MM.1S (cell line): ENCODE results near the gene PPM1M.

Source experiments
- DNase-seq: peaks from one replicate; pipeline ENCODE4 v3.0.0-alpha.2; 2015
- H2AFZ ChIP-seq: fragments of 300-600 bp; sonication (generic); 2 replicates; pipeline ENCODE4 v1.6.0; 2016; ENCODE audit warnings: antibody characterized with exemption, low read length
- H3F3A ChIP-seq: fragments of 300-600 bp; sonication (generic); 2 replicates; pipeline ENCODE4 v1.6.1; 2016; ENCODE audit warnings: mild to moderate bottlenecking, antibody characterized with exemption, low read length, moderate library complexity, mixed read lengths; ENCODE audit not compliant: insufficient read depth
- H3K27ac ChIP-seq: fragments of 300-600 bp; sonication (generic); 2 replicates; pipeline ENCODE4 v1.5.1; 2016; ENCODE audit warnings: mild to moderate bottlenecking, low read length
- H3K27me3 ChIP-seq: fragments of 300-600 bp; sonication (generic); replicated peaks from 2 replicates; pipeline ENCODE4 v1.6.0; 2016; ENCODE audit warnings: low read length; ENCODE audit not compliant: insufficient read depth
- H3K36me3 ChIP-seq: fragments of 300-600 bp; sonication (generic); replicated peaks from 2 replicates; pipeline ENCODE4 v1.6.1; 2016; ENCODE audit warnings: mild to moderate bottlenecking, low read length, mixed read lengths; ENCODE audit not compliant: insufficient read depth
- H3K4me1 ChIP-seq: fragments of 300-600 bp; sonication (generic); 2 replicates; pipeline ENCODE4 v1.6.1; 2016; ENCODE audit warnings: low read length, mixed read lengths
- H3K4me2 ChIP-seq: fragments of 300-600 bp; sonication (generic); 2 replicates; pipeline ENCODE4 v1.6.0; 2016; ENCODE audit warnings: low read depth, low read length
- H3K4me3 ChIP-seq: fragments of 300-600 bp; sonication (generic); 2 replicates; pipeline ENCODE4 v1.5.1; 2016; ENCODE audit warnings: low read length, mixed read lengths
- H3K79me2 ChIP-seq: fragments of 300-600 bp; sonication (generic); 2 replicates; pipeline ENCODE4 v1.6.1; 2016; ENCODE audit warnings: mixed run types, low read length, mixed read lengths
- H3K9ac ChIP-seq: fragments of 300-600 bp; sonication (generic); 2 replicates; pipeline ENCODE4 v1.6.1; 2016; ENCODE audit warnings: low read length, mixed read lengths
- H3K9me2 ChIP-seq: fragments of 300-600 bp; sonication (generic); replicated peaks from 2 replicates; pipeline ENCODE4 v1.6.1; 2016; ENCODE audit warnings: mild to moderate bottlenecking, low read length, mixed read lengths; ENCODE audit not compliant: insufficient read depth
- H3K9me3 ChIP-seq: fragments of 300-600 bp; sonication (generic); replicated peaks from 2 replicates; pipeline ENCODE4 v1.6.1; 2016; ENCODE audit warnings: mild to moderate bottlenecking, low read length, mixed read lengths; ENCODE audit not compliant: insufficient read depth
- H4K20me1 ChIP-seq: fragments of 300-600 bp; sonication (generic); 2 replicates; pipeline ENCODE4 v1.6.1; 2016; ENCODE audit warnings: mild to moderate bottlenecking, low read length, moderate library complexity, mixed read lengths; ENCODE audit not compliant: insufficient read depth
- CTCF ChIP-seq: fragments of 300-600 bp; sonication (generic); IDR thresholded peaks from 2 replicates; pipeline ENCODE4 v1.5.1; 2016; ENCODE audit warnings: antibody characterized with exemption, low read length, mixed read lengths
- EZH2 ChIP-seq: fragments of 300-600 bp; sonication (generic); optimal IDR thresholded peaks from 2 replicates; pipeline ENCODE3; 2017; ENCODE audit warnings: low read depth, mild to moderate bottlenecking, antibody characterized with exemption, low read length, mixed read lengths
- EZH2phosphoT487 ChIP-seq: fragments of 300-600 bp; sonication (generic); IDR thresholded peaks from 2 replicates; pipeline ENCODE4 v1.6.1; 2018; ENCODE audit warnings: antibody characterized with exemption, low read length

PPM1M gene

GRCh38 chr3:52218454-52218853 lies 27.1 kb upstream of the PPM1M start:
- Histone ChIP-seq H3K9me3 (no peaks in the 10 kb centered on the region), H3K9ac (no peak overlapping the region), H3K27ac (no peak overlapping the region), H3K4me1 (peaks cover 8% of the 10 kb centered on the region; the same call in 1 of the 2 replicates), H3K4me2 (no peak overlapping the region), H3K9me2 (no peaks in the 10 kb centered on the region), H3F3A (no peaks in the 10 kb centered on the region), H3K79me2 (no peaks in the 10 kb centered on the region), H3K27me3 (no peaks in the 10 kb centered on the region), H4K20me1 (no peaks in the 10 kb centered on the region), H3K36me3 (no peaks in the 10 kb centered on the region), H3K4me3 (no peak overlapping the region), H2AFZ (no peak overlapping the region)
- no peak for TF ChIP-seq CTCF
- no peak for TF ChIP-seq EZH2
- TF ChIP-seq EZH2phosphoT487, result no peak
- no peak for DNase-seq

GRCh38 chr3:52218937-52219650 lies 26.5 kb upstream of the PPM1M start:
- no peak overlapping the region for H3K27ac ChIP-seq
- H3K79me2 ChIP-seq, result no peaks in the 10 kb centered on the region
- no peaks in the 10 kb centered on the region for H3K9me2 ChIP-seq
- H3K36me3 ChIP-seq, result no peaks in the 10 kb centered on the region
- H4K20me1 ChIP-seq, result no peaks in the 10 kb centered on the region
- H3K27me3 ChIP-seq, result no peaks in the 10 kb centered on the region
- H3K9ac ChIP-seq, result no peak overlapping the region
- H3K4me2 ChIP-seq, result no peak overlapping the region
- H3F3A ChIP-seq, result no peaks in the 10 kb centered on the region
- H2AFZ ChIP-seq, result no peak overlapping the region
- no peak for DNase-seq
- TF ChIP-seq EZH2, result no peak
- no peak for TF ChIP-seq EZH2phosphoT487
- no peak for TF ChIP-seq CTCF
- H3K4me1 ChIP-seq, result peaks cover 8% of the 10 kb centered on the region; the same call in 1 of the 2 replicates
- H3K4me3 ChIP-seq, result no peak overlapping the region
- H3K9me3 ChIP-seq, result no peaks in the 10 kb centered on the region

- H3K36me3 ChIP-seq, result no peaks in the 10 kb centered on the region
- no peaks in the 10 kb centered on the region for H3K79me2 ChIP-seq
- H3K27ac ChIP-seq, result no peak overlapping the region
- no peaks in the 10 kb centered on the region for H3K27me3 ChIP-seq
- H3K9ac ChIP-seq, result no peak overlapping the region
- no peaks in the 10 kb centered on the region for H4K20me1 ChIP-seq
- peaks cover 2% of the 10 kb centered on the region; the same call in 1 of the 2 replicates for H3F3A ChIP-seq
- H3K4me1 ChIP-seq, result peaks cover 11% of the 10 kb centered on the region
- H3K4me3 ChIP-seq, result no peak overlapping the region
- H3K9me2 ChIP-seq, result no peaks in the 10 kb centered on the region
- H3K9me3 ChIP-seq, result no peaks in the 10 kb centered on the region
- TF ChIP-seq EZH2phosphoT487 (no peak), CTCF (peak; percentile 92), EZH2 (no peak)
- DNase-seq, result peak; percentile 63
- H2AFZ ChIP-seq, result 0 out of 2 replicates have a peak overlapping the region, but pooled peaks have one; percentile 49
- no peak overlapping the region for H3K4me2 ChIP-seq
These were observed 25.1 kb upstream of the PPM1M start for GRCh38 chr3:52220380-52221026.
